Epithelial cell of proximal tubule (primary cell): Measurements from ENCODE around the gene SIRT5. TPM values are rescaled to one million over a fixed set of nuclear protein-coding genes. Genes with fewer than 3 reads are reported as not detected.

Experiments
- DNase-seq: peaks from one replicate; pipeline ENCODE4 v3.0.0-alpha.2; 2011; ENCODE audit warnings: low read depth
- H3K4me3 ChIP-seq: 2 replicates; pipeline ENCODE4 v1.5.1; 2011; ENCODE audit warnings: low read depth, mild to moderate bottlenecking, low read length
- CTCF ChIP-seq: conservative IDR thresholded peaks from 2 replicates; pipeline ENCODE4 v1.5.1; 2012; ENCODE audit warnings: low read depth, mild to moderate bottlenecking, low read length
- total RNA-seq: library from RNA; depleted of rRNA; stranded (reverse); fragments of >200 nt; gene quantifications from 2 replicates; pipeline ENCODE4 v1.2.3, GENCODE V29; 2015

The SIRT5 gene
- total RNA-seq, 1 donor from 2014 or later, result 4.6 TPM

- no peak for DNase-seq
- H3K4me3 ChIP-seq, result no peak overlapping the region
- no peak for TF ChIP-seq CTCF
Measured at GRCh38 chr6:13629459-13630116, 55.2 kb downstream of the SIRT5 start.

GRCh38 chr6:13630499-13630898, 56.1 kb downstream of the SIRT5 start:
- TF ChIP-seq CTCF, result no peak
- H3K4me3 ChIP-seq, result no peak overlapping the region
- no peak for DNase-seq

- DNase-seq, result no peak
- TF ChIP-seq CTCF, result no peak
- no peak overlapping the region for H3K4me3 ChIP-seq
Measured at GRCh38 chr6:13633343-13633742, 58.9 kb downstream of the SIRT5 start.

- no peak overlapping the region for H3K4me3 ChIP-seq
- no peak for DNase-seq
- no peak for TF ChIP-seq CTCF
Measured at GRCh38 chr6:13635948-13636658, 61.7 kb downstream of the SIRT5 start.

- TF ChIP-seq CTCF, result no peak
- no peak for DNase-seq
- H3K4me3 ChIP-seq, result no peak overlapping the region
Measured at GRCh38 chr6:13638014-13638413, 63.6 kb downstream of the SIRT5 start.

GRCh38 chr6:13638626-13639025, 64.2 kb downstream of the SIRT5 start:
- no peak overlapping the region for H3K4me3 ChIP-seq
- no peak for TF ChIP-seq CTCF
- no peak for DNase-seq

GRCh38 chr6:13641315-13641714, 66.9 kb downstream of the SIRT5 start:
- DNase-seq, result no peak
- no peak for TF ChIP-seq CTCF
- no peak overlapping the region for H3K4me3 ChIP-seq
